ENCODE measurements around the gene MED27.

Gene MED27

GRCh38 chr9:131827821-131828369, 251.8 kb downstream of the MED27 start:
- no peak for DNase-seq

GRCh38 chr9:131826966-131827525, 252.6 kb downstream of the MED27 start:
- DNase-seq, result no peak

GRCh38 chr9:131826053-131826452, 253.6 kb downstream of the MED27 start:
- no peak for DNase-seq

- no peak for DNase-seq
Observed at GRCh38 chr9:131824953-131825495, 254.6 kb downstream of the MED27 start.

GRCh38 chr9:131824155-131824594, 255.5 kb downstream of the MED27 start:
- no peak for DNase-seq

- no peak for DNase-seq
Observed at GRCh38 chr9:131823701-131824146, 255.9 kb downstream of the MED27 start.

GRCh38 chr9:131818089-131818488, 261.6 kb downstream of the MED27 start:
- no peak for DNase-seq

GRCh38 chr9:131817627-131818026, 262.0 kb downstream of the MED27 start:
- DNase-seq, result no peak

GRCh38 chr9:131817073-131817472, 262.6 kb downstream of the MED27 start:
- no peak for DNase-seq

- no peak for DNase-seq
Observed at GRCh38 chr9:131815970-131816873, 263.4 kb downstream of the MED27 start.

GRCh38 chr9:131814707-131815106, 265.0 kb downstream of the MED27 start:
- DNase-seq, result no peak

GRCh38 chr9:131813116-131813515, 266.6 kb downstream of the MED27 start:
- no peak for DNase-seq

- no peak for DNase-seq
Observed at GRCh38 chr9:131812116-131812790, 267.4 kb downstream of the MED27 start.

- no peak for DNase-seq
Observed at GRCh38 chr9:131811405-131811804, 268.3 kb downstream of the MED27 start.

GRCh38 chr9:131810351-131811170, 269.1 kb downstream of the MED27 start:
- no peak for DNase-seq
